ENCODE measurements around the gene STXBP3. TPM values are rescaled to one million over a fixed set of nuclear protein-coding genes. Genes with fewer than 3 reads are reported as not detected.

STXBP3 gene
- total and polyA plus RNA-seq, 9 donors = 26.5 to 53.5 (median 40.5) TPM

DNA sequence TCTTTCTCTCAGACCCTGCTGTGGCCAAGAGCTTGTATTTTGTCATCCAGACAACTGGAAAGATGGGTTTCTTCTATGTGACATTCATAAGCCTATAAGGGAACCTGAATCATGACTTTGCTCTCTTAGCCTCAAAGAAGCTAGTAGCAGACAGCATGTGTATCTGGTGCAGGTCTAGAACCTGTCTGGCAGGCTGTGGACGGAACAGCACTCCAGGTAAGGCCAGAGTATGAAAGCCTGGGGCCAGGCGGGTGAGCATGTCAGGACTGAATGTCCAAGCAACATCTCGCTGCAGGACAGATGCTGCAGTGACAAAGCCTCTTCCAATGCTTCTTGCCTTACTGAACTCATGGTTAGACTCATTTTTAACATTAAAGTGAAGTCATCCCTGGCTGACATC is 77.6 kb downstream of the STXBP3 start:
- no peak for DNase-seq
- Histone ChIP-seq H3K4me1 (ENCODE audit: insufficient read depth) (peaks cover 1% of the 10 kb centered on the region), H3K9me3 (no peaks in the 10 kb centered on the region), H3K36me3 (no peaks in the 10 kb centered on the region), H3K27ac (no peak overlapping the region), H3K27me3 (no peaks in the 10 kb centered on the region), H3K4me3 (no peak overlapping the region)
- intact Hi-C loops (cut with DNase I) = loop anchor here in 1 of 4 donors (10.0 kb wide), 1 partner anchor 51 kb away; the partner anchor contains the start of gene GPSM2
- TF ChIP-seq EP300 (IDR thresholded peaks at IDR 0.05) (no peak), POLR2A (IDR thresholded peaks at IDR 0.05) (no peak)
- TF ChIP-seq, protein P1, sequence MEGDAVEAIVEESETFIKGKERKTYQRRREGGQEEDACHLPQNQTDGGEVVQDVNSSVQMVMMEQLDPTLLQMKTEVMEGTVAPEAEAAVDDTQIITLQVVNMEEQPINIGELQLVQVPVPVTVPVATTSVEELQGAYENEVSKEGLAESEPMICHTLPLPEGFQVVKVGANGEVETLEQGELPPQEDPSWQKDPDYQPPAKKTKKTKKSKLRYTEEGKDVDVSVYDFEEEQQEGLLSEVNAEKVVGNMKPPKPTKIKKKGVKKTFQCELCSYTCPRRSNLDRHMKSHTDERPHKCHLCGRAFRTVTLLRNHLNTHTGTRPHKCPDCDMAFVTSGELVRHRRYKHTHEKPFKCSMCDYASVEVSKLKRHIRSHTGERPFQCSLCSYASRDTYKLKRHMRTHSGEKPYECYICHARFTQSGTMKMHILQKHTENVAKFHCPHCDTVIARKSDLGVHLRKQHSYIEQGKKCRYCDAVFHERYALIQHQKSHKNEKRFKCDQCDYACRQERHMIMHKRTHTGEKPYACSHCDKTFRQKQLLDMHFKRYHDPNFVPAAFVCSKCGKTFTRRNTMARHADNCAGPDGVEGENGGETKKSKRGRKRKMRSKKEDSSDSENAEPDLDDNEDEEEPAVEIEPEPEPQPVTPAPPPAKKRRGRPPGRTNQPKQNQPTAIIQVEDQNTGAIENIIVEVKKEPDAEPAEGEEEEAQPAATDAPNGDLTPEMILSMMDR (IDR thresholded peaks at IDR 0.05) = no peak
- 95 to 96% (median 96%) methylated on average over 3 of the region's 3 CpGs for WGBS, 3 donors

DNA sequence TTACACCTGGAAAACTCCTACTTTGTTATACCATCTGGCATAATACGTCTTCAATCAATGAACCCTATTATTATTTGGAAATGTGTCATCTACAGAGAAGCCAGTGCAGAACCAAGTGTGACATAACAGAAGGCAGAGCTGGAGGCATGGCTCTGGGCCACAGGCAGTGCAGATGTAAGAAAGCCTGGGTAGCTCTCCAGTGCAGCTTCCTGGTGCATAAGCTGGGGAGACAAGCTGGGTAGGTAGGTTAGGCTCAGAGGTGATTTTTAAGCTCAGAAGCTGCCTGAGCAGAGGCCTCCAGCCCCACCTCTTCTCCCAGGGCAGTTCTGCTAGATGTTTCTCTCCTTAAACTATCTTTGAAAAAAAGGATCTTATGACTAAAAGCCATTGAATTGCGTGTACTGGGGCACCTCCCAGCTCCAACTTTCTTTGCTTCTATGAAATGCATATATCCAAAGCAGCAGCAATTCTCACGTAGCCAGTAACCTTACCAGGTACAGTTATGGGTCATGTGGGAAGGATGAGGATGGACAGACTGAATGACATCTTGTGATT is 79.7 kb downstream of the STXBP3 start:
- 89 to 94% (median 92%) methylated on average over 3 of the region's 3 CpGs for WGBS, 3 donors
- intact Hi-C loops (cut with DNase I) = loop anchor here in 2 of 4 donors (5.0 to 10.0 kb wide), 2 partner anchors 49 to 71 kb away; partner anchors contain the start of gene GPSM2 (in 1 of the 2)
- Histone ChIP-seq H3K4me1 (ENCODE audit: insufficient read depth) (peaks cover 1% of the 10 kb centered on the region), H3K36me3 (no peaks in the 10 kb centered on the region), H3K27ac (no peak overlapping the region), H3K9me3 (no peaks in the 10 kb centered on the region), H3K4me3 (no peak overlapping the region), H3K27me3 (no peaks in the 10 kb centered on the region)
- TF ChIP-seq, protein P1 (IDR thresholded peaks at IDR 0.05) = no peak
- TF ChIP-seq POLR2A (IDR thresholded peaks at IDR 0.05) (no peak), EP300 (IDR thresholded peaks at IDR 0.05) (no peak)
- no peak for DNase-seq

DNA sequence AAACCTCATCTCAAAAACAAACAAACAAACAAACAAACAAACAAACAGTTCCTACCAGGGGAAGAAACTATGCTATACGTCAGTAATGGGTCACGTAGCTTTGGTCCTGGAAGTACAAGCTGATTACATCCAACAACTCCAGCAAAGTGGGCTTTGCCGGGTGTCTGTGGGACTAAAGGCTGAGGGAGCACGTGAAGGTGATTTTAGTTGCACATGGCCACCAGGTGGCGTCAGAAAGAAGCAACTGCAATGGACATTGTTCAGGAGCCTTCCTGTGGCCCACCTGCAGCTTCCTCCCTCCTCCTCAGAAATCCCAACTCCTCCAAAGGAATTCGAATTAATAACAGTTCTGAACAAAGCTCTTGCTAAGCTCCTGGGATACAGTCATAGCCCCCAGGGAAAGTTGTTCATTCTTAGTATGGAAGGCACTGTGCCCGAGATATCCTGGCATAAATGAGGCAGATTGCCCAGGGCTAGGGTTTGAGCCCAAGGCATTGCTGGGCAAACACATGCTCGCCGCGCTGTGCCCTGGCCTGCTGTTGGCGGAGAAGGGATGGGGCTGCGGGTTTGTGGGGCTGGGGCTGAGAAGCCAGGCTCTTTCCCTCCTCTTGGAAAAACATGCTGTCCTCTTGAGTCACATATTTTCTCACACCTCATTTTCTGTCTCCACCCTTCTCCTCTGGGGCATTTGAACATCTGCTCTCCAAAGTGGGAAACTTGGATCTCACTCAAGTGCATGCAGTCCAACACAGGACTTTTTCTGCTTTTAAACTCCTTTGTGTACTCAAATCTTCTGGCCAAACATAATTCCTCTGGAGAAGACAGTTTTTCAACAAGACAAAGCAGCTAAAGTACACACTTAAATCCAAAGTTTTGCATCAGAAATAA is 81.8 kb downstream of the STXBP3 start:
- intact Hi-C loops (cut with DNase I) = loop anchor here in 2 of 4 donors (5.0 to 10.0 kb wide), 2 partner anchors 46 to 69 kb away; partner anchors contain the start of gene GPSM2 (in 1 of the 2)
- no peaks in the 10 kb centered on the region for H3K27me3 ChIP-seq
- H3K27ac ChIP-seq = no peak overlapping the region
- peak; percentile 55 to 80 (median 69) for DNase-seq
- H3K4me1 ChIP-seq (ENCODE audit: insufficient read depth) = peaks cover 1% of the 10 kb centered on the region
- H3K9me3 ChIP-seq = no peaks in the 10 kb centered on the region
- WGBS, 3 donors = 36 to 44% (median 43%) methylated on average over 12 of the region's 12 CpGs
- no peaks in the 10 kb centered on the region for H3K36me3 ChIP-seq
- TF ChIP-seq, protein P1 (IDR thresholded peaks at IDR 0.05) = peak in 2 of 3 donors; percentile 39 to 53
- no peak for TF ChIP-seq POLR2A (IDR thresholded peaks at IDR 0.05)
- TF ChIP-seq EP300 (IDR thresholded peaks at IDR 0.05) = no peak
- H3K4me3 ChIP-seq = no peak overlapping the region

DNA sequence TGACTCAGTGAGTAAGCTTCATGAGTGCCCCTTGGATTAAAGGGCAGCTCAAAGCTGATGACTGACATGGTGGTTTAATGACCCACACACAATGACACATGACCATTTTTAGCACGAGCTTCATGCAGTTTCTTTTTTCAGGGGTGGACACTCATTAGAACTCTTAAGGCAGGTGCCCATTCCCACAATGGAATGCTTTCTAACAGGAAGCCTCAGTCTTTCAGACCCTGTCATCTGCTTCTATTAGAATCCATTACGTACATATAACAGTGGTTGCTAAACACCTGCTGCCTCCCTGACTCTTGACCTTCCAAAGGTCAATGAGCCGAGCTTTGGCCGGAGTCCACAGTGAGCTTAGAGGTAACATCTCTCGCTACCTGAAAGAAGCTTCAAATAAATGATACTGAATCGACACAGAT is 83.0 kb downstream of the STXBP3 start:
- H3K9me3 ChIP-seq = no peaks in the 10 kb centered on the region
- H3K27ac ChIP-seq = no peak overlapping the region
- no peaks in the 10 kb centered on the region for H3K27me3 ChIP-seq
- peaks cover 1% of the 10 kb centered on the region for H3K4me1 ChIP-seq (ENCODE audit: insufficient read depth)
- intact Hi-C loops (cut with DNase I) = loop anchor here in 2 of 4 donors (5.0 to 10.0 kb wide), 2 partner anchors 45 to 68 kb away; partner anchors contain the start of gene GPSM2 (in 1 of the 2)
- H3K36me3 ChIP-seq = no peaks in the 10 kb centered on the region
- WGBS, 3 donors = 69 to 81% (median 74%) methylated on average over 6 of the region's 6 CpGs
- TF ChIP-seq POLR2A (IDR thresholded peaks at IDR 0.05) (no peak), EP300 (IDR thresholded peaks at IDR 0.05) (no peak)
- TF ChIP-seq, protein P1 (IDR thresholded peaks at IDR 0.05) = no peak
- no peak for DNase-seq
- H3K4me3 ChIP-seq = no peak overlapping the region
